Lung (tissue), 12 donors: ENCODE data around the gene BAIAP2. TPM values are rescaled to one million over a fixed set of nuclear protein-coding genes. Genes with fewer than 3 reads are reported as not detected.

Experiments used
- ATAC-seq: fragments of 200-7000 bp; cut with Tn5 transposase; one replicate; pipeline ENCODE4 v1.9.1; 2020; ENCODE audit warnings: moderate number of reproducible peaks; ENCODE audit not compliant: insufficient read depth, low FRiP score
- DNase-seq, 3 donors: peaks; one replicate each; pipeline ENCODE4 v3.0.0-alpha.2; 2013 to 2017
- H3K27ac ChIP-seq, 2 donors: one replicate each; pipeline ENCODE4 v1.5.1; 2013; ENCODE audit warnings: mild to moderate bottlenecking in 2 of 2, moderate library complexity in 2 of 2, control low read depth in 1 of 2, inconsistent platforms in 1 of 2, low read depth in 1 of 2, low read length in 1 of 2
- H3K27me3 ChIP-seq, 3 donors: one replicate each; pipeline ENCODE4 v1.5.1; 2013; ENCODE audit warnings: low read length in 2 of 3; ENCODE audit not compliant: control insufficient read depth in 3 of 3, insufficient read depth in 3 of 3
- H3K36me3 ChIP-seq, 4 donors: one replicate each; pipeline ENCODE4 v1.5.1; 2013; ENCODE audit warnings: low read length in 4 of 4, mild to moderate bottlenecking in 1 of 4, moderate library complexity in 1 of 4; ENCODE audit not compliant: control insufficient read depth in 4 of 4, insufficient read depth in 4 of 4
- H3K4me1 ChIP-seq, 5 donors: one replicate each; pipeline ENCODE4 v1.5.1; 2013; ENCODE audit warnings: low read length in 5 of 5, mild to moderate bottlenecking in 2 of 5, moderate library complexity in 1 of 5; ENCODE audit not compliant: control insufficient read depth in 5 of 5, insufficient read depth in 5 of 5
- H3K4me3 ChIP-seq: one replicate; pipeline ENCODE4 v1.5.1; 2013; ENCODE audit warnings: mild to moderate bottlenecking, control low read depth, moderate library complexity
- H3K9ac ChIP-seq, 2 donors: one replicate each; pipeline ENCODE4 v1.5.1; 2013; ENCODE audit warnings: low read length in 2 of 2, control low read depth in 1 of 2; ENCODE audit not compliant: insufficient read depth in 1 of 2
- H3K9me3 ChIP-seq, 4 donors: one replicate each; pipeline ENCODE4 v1.5.1; 2013; ENCODE audit warnings: low read length in 3 of 4, mild to moderate bottlenecking in 1 of 4, moderate library complexity in 1 of 4; ENCODE audit not compliant: control insufficient read depth in 4 of 4, insufficient read depth in 3 of 4
- WGBS, 2 donors: extraction: QIAGEN DNeasy Blood & Tissue Kit; methylation state at CpG; one replicate each; pipeline ENCODE4 v1.1.7; 2013; 5-methylcytosine and 5-hydroxymethylcytosine counted together
- polyA plus RNA-seq, 2 donors: library from polyadenylated mRNA; stranded (reverse); fragments of 200-250 nt; gene quantifications; one replicate each; pipeline ENCODE4 v1.2.1, GENCODE V29; 2013
- total RNA-seq, 2 donors: library from RNA; depleted of rRNA in 1 of 2; stranded (reverse); fragments of >200 nt in 1 of 2; gene quantifications; one replicate each; pipeline ENCODE4 v1.2.1, GENCODE V29; 2014 to 2021
- TF ChIP-seq, protein P1 (sequence below): IDR thresholded peaks from 2 replicates; pipeline ENCODE4 v1.5.1; 2012; ENCODE audit warnings: mild to moderate bottlenecking; ENCODE audit errors: control extremely low read depth, extremely low read depth
- donor health status: control.
- donor health status: control.
- donor health status: Bipolar disorder and iron deficiency.
- donor health status: healthy.
- donor health status: DM: yes; HTN: yes; CAD: no.

The BAIAP2 gene
- total and polyA plus RNA-seq, 4 donors = 59.2 to 141 (median 77.7) TPM

DNA sequence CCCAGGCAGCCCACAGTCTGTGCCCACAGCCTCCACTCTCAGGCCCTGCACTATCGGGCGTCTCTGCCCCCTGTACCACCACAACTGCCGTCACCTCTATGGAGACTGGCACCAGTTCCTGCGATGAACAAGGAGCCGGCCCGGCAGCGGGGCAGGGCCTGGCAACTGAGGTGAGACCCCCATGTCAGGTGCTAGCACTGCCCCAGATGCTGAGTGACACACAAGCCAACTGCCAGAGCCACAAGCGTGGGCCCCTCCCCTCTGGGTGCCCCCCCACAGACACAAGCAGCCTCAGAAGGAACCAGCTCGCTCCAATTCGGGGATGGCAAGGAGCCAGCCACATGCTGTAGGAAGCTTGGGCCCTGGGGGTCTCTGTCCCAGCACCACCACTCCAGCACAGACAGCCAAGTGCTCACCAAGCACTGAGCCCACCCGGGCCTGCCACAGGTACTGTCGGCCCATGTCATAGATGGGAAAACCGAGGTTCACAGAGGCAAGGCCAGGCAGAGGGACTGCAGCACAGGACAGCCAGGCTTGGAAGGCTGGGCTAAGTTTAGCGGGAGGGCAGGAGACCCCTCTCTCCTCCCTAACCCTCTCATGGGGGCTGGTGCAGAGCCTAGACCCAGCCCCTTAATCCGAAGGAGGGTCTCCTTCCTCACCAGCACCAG is 128.9 kb downstream of the BAIAP2 start:
- Histone ChIP-seq H3K4me1 (peaks cover 0 to 16% (median 3%) of the 10 kb centered on the region in 5 donors), H3K9ac (no peak overlapping the region), H3K27me3 (peaks cover 0 to 3% (median 0%) of the 10 kb centered on the region in 3 donors), H3K4me3 (no peak overlapping the region), H3K27ac (no peak overlapping the region), H3K36me3 (no peaks in the 10 kb centered on the region), H3K9me3 (no peaks in the 10 kb centered on the region)
- TF ChIP-seq, protein P1, sequence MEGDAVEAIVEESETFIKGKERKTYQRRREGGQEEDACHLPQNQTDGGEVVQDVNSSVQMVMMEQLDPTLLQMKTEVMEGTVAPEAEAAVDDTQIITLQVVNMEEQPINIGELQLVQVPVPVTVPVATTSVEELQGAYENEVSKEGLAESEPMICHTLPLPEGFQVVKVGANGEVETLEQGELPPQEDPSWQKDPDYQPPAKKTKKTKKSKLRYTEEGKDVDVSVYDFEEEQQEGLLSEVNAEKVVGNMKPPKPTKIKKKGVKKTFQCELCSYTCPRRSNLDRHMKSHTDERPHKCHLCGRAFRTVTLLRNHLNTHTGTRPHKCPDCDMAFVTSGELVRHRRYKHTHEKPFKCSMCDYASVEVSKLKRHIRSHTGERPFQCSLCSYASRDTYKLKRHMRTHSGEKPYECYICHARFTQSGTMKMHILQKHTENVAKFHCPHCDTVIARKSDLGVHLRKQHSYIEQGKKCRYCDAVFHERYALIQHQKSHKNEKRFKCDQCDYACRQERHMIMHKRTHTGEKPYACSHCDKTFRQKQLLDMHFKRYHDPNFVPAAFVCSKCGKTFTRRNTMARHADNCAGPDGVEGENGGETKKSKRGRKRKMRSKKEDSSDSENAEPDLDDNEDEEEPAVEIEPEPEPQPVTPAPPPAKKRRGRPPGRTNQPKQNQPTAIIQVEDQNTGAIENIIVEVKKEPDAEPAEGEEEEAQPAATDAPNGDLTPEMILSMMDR = no peak
- DNase-seq (no peak), ATAC-seq (no peak)
- 90 to 91% methylated on average over 15 of the region's 15 CpGs for WGBS, 2 donors

DNA sequence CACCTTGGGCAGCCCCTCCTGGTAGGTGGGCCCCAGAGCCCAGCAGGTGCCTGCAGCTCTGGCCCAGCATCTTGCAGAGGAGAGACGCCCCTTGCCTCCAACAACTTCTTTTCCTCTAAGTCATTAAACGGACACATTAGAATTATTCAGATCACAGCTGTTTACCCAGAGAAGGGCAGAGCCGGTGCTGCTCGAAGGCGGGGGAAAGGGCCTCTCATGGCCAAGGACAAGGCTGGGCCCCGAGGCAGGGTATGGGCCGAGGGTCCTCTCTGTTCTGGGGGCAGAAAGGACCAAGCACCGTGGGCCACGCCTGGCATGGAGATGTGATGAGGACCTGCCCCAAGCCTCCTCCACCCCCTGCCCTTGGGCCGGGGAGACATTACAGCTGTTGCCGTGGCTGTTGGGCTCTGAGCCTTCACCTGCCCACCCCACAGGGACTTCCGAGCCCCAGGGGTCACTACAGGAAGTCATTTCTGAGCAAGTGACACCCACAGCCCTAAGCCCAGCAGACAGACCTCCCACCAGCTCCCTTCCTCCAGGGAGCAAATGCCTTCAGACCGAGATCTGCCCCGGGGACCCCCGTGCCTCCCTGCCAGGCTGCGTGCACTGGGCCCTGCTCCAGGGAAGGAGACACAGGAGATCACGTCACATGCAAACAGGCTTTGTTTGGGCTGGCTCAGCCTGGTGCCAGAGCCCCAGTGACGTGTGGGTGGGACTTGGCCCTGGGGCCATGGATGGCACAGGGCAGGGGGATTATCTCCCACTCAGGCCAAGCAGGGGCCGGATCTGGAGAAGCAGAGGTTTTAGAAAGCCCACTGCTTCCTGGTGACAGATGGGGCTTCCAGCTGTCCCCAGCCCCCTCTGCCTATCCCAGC is 129.7 kb downstream of the BAIAP2 start:
- DNase-seq (peak; percentile 34 to 51 (median 42)), ATAC-seq (no peak)
- no peaks in the 10 kb centered on the region for H3K9me3 ChIP-seq
- 70 to 78% methylated on average over 19 of the region's 19 CpGs for WGBS, 2 donors
- H3K9ac ChIP-seq = no peak overlapping the region
- H3K4me1 ChIP-seq = peaks cover 0 to 16% (median 3%) of the 10 kb centered on the region in 5 donors
- H3K27ac ChIP-seq = no peak overlapping the region
- TF ChIP-seq, protein P1 = no peak
- no peak overlapping the region for H3K4me3 ChIP-seq
- H3K27me3 ChIP-seq = peaks cover 0 to 3% (median 0%) of the 10 kb centered on the region in 3 donors
- H3K36me3 ChIP-seq = no peaks in the 10 kb centered on the region

DNA sequence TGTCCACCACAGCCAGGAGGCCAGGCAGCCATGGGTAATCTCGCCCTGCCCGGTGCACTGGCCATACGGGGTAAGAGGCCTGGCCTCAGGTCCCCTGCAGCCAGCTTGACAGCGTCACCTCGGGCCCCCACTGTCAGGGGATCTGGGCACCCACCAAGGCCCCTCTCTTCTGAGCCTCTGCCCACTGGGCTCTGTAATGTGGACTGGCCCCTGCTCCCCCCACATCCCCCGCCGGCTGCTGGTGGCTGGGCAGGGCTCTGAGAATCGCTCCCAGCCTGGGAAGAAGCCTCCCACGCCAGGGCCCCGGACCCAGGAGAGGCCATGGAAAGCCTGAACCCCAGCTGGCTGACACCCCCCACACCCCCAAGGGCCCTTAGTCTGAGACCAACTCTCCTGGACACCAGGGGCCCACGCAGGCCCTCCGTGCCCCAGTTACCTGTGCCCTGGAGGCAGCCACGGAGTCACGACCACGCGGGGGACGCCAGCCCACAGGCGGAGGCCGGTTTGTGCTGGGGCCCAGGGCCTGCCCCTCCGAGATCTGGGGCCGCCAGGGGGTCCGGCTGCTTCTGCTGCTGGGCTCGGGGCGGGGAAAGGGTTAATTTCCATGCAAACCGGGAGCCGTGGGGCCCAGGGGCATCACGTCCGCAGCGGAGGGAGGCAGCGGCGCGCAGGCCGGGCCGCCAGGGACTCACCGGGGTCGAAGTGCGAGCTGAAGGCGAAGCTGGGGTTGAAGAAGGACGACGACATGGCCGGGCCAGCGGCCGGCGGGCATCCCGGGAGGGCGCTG is 130.5 kb downstream of the BAIAP2 start, which contains the start of gene PVALEF:
Gene PVALEF (plus strand): TSS at position 262 of the 787 bp plus-strand sequence. CDS start 15,720 bp downstream, outside the sequence.
- WGBS, 2 donors = 31 to 52% methylated on average over 30 to 46 of the region's 46 CpGs
- H3K27ac ChIP-seq = no peak within 1 kb of the TSS
- DNase-seq = peak; percentile 47 to 54 (median 52)

More for the DNA sequence above, 130.5 kb downstream of the BAIAP2 start, which contains the start of gene PVALEF:
- Histone ChIP-seq H3K4me1 (peaks cover 0 to 16% (median 3%) of the 10 kb centered on the region in 5 donors), H3K27me3 (peaks cover 0 to 3% (median 3%) of the 10 kb centered on the region in 3 donors), H3K36me3 (no peaks in the 10 kb centered on the region), H3K4me3 (no peak within 1 kb of the TSS), H3K9me3 (no peaks in the 10 kb centered on the region), H3K9ac (no peak within 1 kb of the TSS)
- ATAC-seq = no peak
- TF ChIP-seq, protein P1 = no peak
